IgD-negative memory B cell (primary cell): ENCODE measurements around the gene ITGAL. TPM values are rescaled to one million over a fixed set of nuclear protein-coding genes. Genes with fewer than 3 reads are reported as not detected.
A peak's percentile ranks its signal among the peaks of the same experiment; 100 is the strongest.
"Not testable (repeated sequence)": the region's sequence is repeated elsewhere in the genome, so short reads cannot be mapped to it uniquely, and the experiment has no call there.

ENCODE experiments used
- H3K27ac Mint-ChIP-seq, 3 donors: one replicate each; pipeline ENCODE4 v1.8.0; 2020 to 2022; ENCODE audit warnings: mild to moderate bottlenecking in 3 of 3, mixed read lengths in 3 of 3, moderate library complexity in 1 of 3
- H3K27me3 Mint-ChIP-seq: one replicate; pipeline ENCODE4 v1.8.0; 2021; ENCODE audit warnings: mixed read lengths
- H3K36me3 Mint-ChIP-seq: one replicate; pipeline ENCODE4 v1.8.0; 2020; ENCODE audit warnings: mild to moderate bottlenecking, mixed read lengths
- H3K4me1 Mint-ChIP-seq, 3 donors: one replicate each; pipeline ENCODE4 v1.8.0; 2020 to 2022; ENCODE audit warnings: mixed read lengths in 3 of 3, mild to moderate bottlenecking in 1 of 3
- H3K4me3 Mint-ChIP-seq, 4 donors: one replicate each; pipeline ENCODE4 v1.8.0; 2020 to 2022; ENCODE audit warnings: mild to moderate bottlenecking in 4 of 4, mixed read lengths in 4 of 4, moderate library complexity in 3 of 4
- H3K9me3 Mint-ChIP-seq, 3 donors: one replicate each; pipeline ENCODE4 v1.8.0; 2020 to 2021; ENCODE audit warnings: mixed read lengths in 3 of 3, mild to moderate bottlenecking in 1 of 3
- polyA plus RNA-seq: library from polyadenylated mRNA; unstranded; fragments of 300-500 nt; fragmentation: Illumina TruSeq; gene quantifications from one replicate; pipeline ENCODE4 v1.2.3, GENCODE V29; 2021

Gene ITGAL
- polyA plus RNA-seq, 1 donor from 2014 or later: 51.9 TPM

GRCh38 chr16:30446203-30446595 lies 26.3 kb upstream of the ITGAL start:
- H3K27ac Mint-ChIP-seq: peak overlapping the region; percentile 92 to 98 (median 97)
- H3K36me3 Mint-ChIP-seq: peaks cover 12% of the 10 kb centered on the region
- no peaks in the 10 kb centered on the region for H3K27me3 Mint-ChIP-seq
- peaks cover 24 to 37% (median 27%) of the 10 kb centered on the region in 3 donors for H3K4me1 Mint-ChIP-seq
- H3K4me3 Mint-ChIP-seq: peak overlapping the region; percentile 94 to 99 (median 98)
- peaks cover 0 to 2% (median 0%) of the 10 kb centered on the region in 3 donors for H3K9me3 Mint-ChIP-seq

- peak overlapping the region in 3 of 4 donors; percentile 44 to 96 (median 73) for H3K4me3 Mint-ChIP-seq
- H3K27me3 Mint-ChIP-seq: no peaks in the 10 kb centered on the region
- peaks cover 28 to 39% (median 35%) of the 10 kb centered on the region in 3 donors for H3K4me1 Mint-ChIP-seq
- peaks cover 0 to 2% (median 0%) of the 10 kb centered on the region in 3 donors for H3K9me3 Mint-ChIP-seq
- peaks cover 10% of the 10 kb centered on the region for H3K36me3 Mint-ChIP-seq
- no peak overlapping the region for H3K27ac Mint-ChIP-seq
Measured at GRCh38 chr16:30447512-30448226, 24.9 kb upstream of the ITGAL start.

GRCh38 chr16:30449116-30449435 lies 23.5 kb upstream of the ITGAL start:
- H3K27me3 Mint-ChIP-seq: no peaks in the 10 kb centered on the region
- H3K27ac Mint-ChIP-seq: no peak overlapping the region
- no peaks in the 10 kb centered on the region for H3K9me3 Mint-ChIP-seq
- peaks cover 4% of the 10 kb centered on the region for H3K36me3 Mint-ChIP-seq
- H3K4me3 Mint-ChIP-seq: no peak overlapping the region
- peaks cover 18 to 29% (median 29%) of the 10 kb centered on the region in 3 donors for H3K4me1 Mint-ChIP-seq

GRCh38 chr16:30452709-30453580 lies 19.6 kb upstream of the ITGAL start:
- H3K9me3 Mint-ChIP-seq, H3K4me3 Mint-ChIP-seq, H3K36me3 Mint-ChIP-seq, H3K27me3 Mint-ChIP-seq: not testable (repeated sequence)
- Mint-ChIP-seq H3K4me1 (peaks cover 23 to 36% (median 27%) of the 10 kb centered on the region in 3 donors), H3K27ac (peak overlapping the region in 2 of 3 donors; percentile 43 to 49)

GRCh38 chr16:30456302-30456701 lies 16.2 kb upstream of the ITGAL start:
- Mint-ChIP-seq H3K36me3 (no peaks in the 10 kb centered on the region), H3K4me3 (peak overlapping the region in 2 of 4 donors; percentile 40 to 63), H3K4me1 (peaks cover 35 to 39% (median 37%) of the 10 kb centered on the region in 3 donors), H3K9me3 (no peaks in the 10 kb centered on the region), H3K27me3 (no peaks in the 10 kb centered on the region), H3K27ac (peak overlapping the region in 2 of 3 donors; percentile 76 to 84)

GRCh38 chr16:30457256-30457655 lies 15.3 kb upstream of the ITGAL start:
- Mint-ChIP-seq H3K27me3 (no peaks in the 10 kb centered on the region), H3K9me3 (no peaks in the 10 kb centered on the region), H3K36me3 (no peaks in the 10 kb centered on the region), H3K4me1 (peaks cover 36 to 39% (median 37%) of the 10 kb centered on the region in 3 donors), H3K27ac (peak overlapping the region; percentile 55 to 84 (median 76)), H3K4me3 (peak overlapping the region in 1 of 4 donors; percentile 52)

- peak overlapping the region in 3 of 4 donors; percentile 52 to 91 (median 70) for H3K4me3 Mint-ChIP-seq
- peak overlapping the region; percentile 84 to 93 (median 92) for H3K27ac Mint-ChIP-seq
- H3K4me1 Mint-ChIP-seq: peaks cover 31 to 34% (median 33%) of the 10 kb centered on the region in 3 donors
- H3K27me3 Mint-ChIP-seq: no peaks in the 10 kb centered on the region
- H3K36me3 Mint-ChIP-seq: no peaks in the 10 kb centered on the region
- H3K9me3 Mint-ChIP-seq: no peaks in the 10 kb centered on the region
Measured at GRCh38 chr16:30457743-30458560, 14.6 kb upstream of the ITGAL start.

GRCh38 chr16:30458561-30459394 lies 13.8 kb upstream of the ITGAL start:
- Mint-ChIP-seq H3K27me3 (no peaks in the 10 kb centered on the region), H3K4me3 (peak overlapping the region; percentile 50 to 91 (median 78)), H3K27ac (peak overlapping the region; percentile 59 to 93 (median 92)), H3K4me1 (peaks cover 31 to 34% (median 33%) of the 10 kb centered on the region in 3 donors), H3K36me3 (peaks cover 2% of the 10 kb centered on the region), H3K9me3 (no peaks in the 10 kb centered on the region)

GRCh38 chr16:30459456-30459855 lies 13.1 kb upstream of the ITGAL start:
- H3K36me3 Mint-ChIP-seq: peaks cover 2% of the 10 kb centered on the region
- peak overlapping the region; percentile 59 to 93 (median 92) for H3K27ac Mint-ChIP-seq
- no peaks in the 10 kb centered on the region for H3K27me3 Mint-ChIP-seq
- H3K9me3 Mint-ChIP-seq: no peaks in the 10 kb centered on the region
- peaks cover 24 to 34% (median 32%) of the 10 kb centered on the region in 3 donors for H3K4me1 Mint-ChIP-seq
- H3K4me3 Mint-ChIP-seq: peak overlapping the region in 3 of 4 donors; percentile 70 to 91 (median 76)

- not testable (repeated sequence) for H3K36me3 Mint-ChIP-seq, H3K4me3 Mint-ChIP-seq, H3K27ac Mint-ChIP-seq, H3K27me3 Mint-ChIP-seq, H3K9me3 Mint-ChIP-seq
- H3K4me1 Mint-ChIP-seq: peaks cover 18 to 32% (median 27%) of the 10 kb centered on the region in 3 donors
Measured at GRCh38 chr16:30461426-30461825, 11.1 kb upstream of the ITGAL start.

GRCh38 chr16:30464078-30464477 lies 8.5 kb upstream of the ITGAL start:
- peak overlapping the region in 2 of 3 donors; percentile 35 to 74 for H3K27ac Mint-ChIP-seq
- H3K4me1 Mint-ChIP-seq: peaks cover 7 to 11% (median 10%) of the 10 kb centered on the region in 3 donors
- H3K36me3 Mint-ChIP-seq: peaks cover 2% of the 10 kb centered on the region
- H3K27me3 Mint-ChIP-seq: no peaks in the 10 kb centered on the region
- no peak overlapping the region for H3K4me3 Mint-ChIP-seq
- no peaks in the 10 kb centered on the region for H3K9me3 Mint-ChIP-seq

GRCh38 chr16:30470170-30470512 lies 2.4 kb upstream of the ITGAL start:
- H3K36me3 Mint-ChIP-seq: no peaks in the 10 kb centered on the region
- H3K4me1 Mint-ChIP-seq: peaks cover 14 to 39% (median 32%) of the 10 kb centered on the region in 3 donors
- peak overlapping the region in 3 of 4 donors; percentile 58 to 75 (median 69) for H3K4me3 Mint-ChIP-seq
- peaks cover 0 to 2% (median 0%) of the 10 kb centered on the region in 3 donors for H3K9me3 Mint-ChIP-seq
- peak overlapping the region; percentile 66 to 90 (median 75) for H3K27ac Mint-ChIP-seq
- no peaks in the 10 kb centered on the region for H3K27me3 Mint-ChIP-seq

GRCh38 chr16:30470632-30470995 lies 1.9 kb upstream of the ITGAL start:
- no peaks in the 10 kb centered on the region for H3K27me3 Mint-ChIP-seq
- peak overlapping the region; percentile 75 to 90 (median 90) for H3K27ac Mint-ChIP-seq
- peak overlapping the region in 3 of 4 donors; percentile 60 to 69 (median 67) for H3K4me3 Mint-ChIP-seq
- peaks cover 0 to 2% (median 0%) of the 10 kb centered on the region in 3 donors for H3K9me3 Mint-ChIP-seq
- peaks cover 3% of the 10 kb centered on the region for H3K36me3 Mint-ChIP-seq
- peaks cover 14 to 41% (median 35%) of the 10 kb centered on the region in 3 donors for H3K4me1 Mint-ChIP-seq
